GM12864 (cell line): Measurements from ENCODE around the gene CALD1.

Source experiments
- DNase-seq: peaks from one replicate; pipeline ENCODE4 v3.0.0-alpha.2; 2011; ENCODE audit warnings: low read depth
- H3K4me3 ChIP-seq: 2 replicates; pipeline ENCODE4 v1.5.1; 2011; ENCODE audit warnings: mild to moderate bottlenecking, low read depth, low read length, control low read depth
- TF ChIP-seq, protein P1 (sequence below): IDR thresholded peaks from 2 replicates; pipeline ENCODE4 v1.5.1; 2011; ENCODE audit warnings: low read depth, mild to moderate bottlenecking, moderate library complexity, low read length, control low read depth, inconsistent platforms; ENCODE audit errors: missing control alignments

The CALD1 gene

DNA sequence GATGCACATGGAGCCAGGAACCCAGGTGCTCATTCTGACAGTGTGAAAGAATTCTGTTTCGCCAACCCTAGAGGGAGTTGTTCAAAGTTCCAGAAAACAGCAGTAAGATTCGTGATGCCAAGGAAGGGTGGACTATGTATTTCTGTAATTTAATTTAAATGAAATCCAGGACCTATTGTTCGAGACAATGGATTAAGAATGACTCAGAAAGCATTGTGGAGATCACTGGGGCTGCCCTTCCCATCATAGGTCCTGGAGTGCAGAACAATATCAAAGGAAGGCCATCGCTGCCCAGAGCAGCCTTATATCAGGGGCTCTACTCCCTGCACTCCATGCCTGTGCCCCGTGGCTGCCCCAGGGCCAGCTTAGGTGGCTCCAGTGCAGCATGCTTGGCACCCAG lies 32.1 kb upstream of the CALD1 start:
- TF ChIP-seq, protein P1, sequence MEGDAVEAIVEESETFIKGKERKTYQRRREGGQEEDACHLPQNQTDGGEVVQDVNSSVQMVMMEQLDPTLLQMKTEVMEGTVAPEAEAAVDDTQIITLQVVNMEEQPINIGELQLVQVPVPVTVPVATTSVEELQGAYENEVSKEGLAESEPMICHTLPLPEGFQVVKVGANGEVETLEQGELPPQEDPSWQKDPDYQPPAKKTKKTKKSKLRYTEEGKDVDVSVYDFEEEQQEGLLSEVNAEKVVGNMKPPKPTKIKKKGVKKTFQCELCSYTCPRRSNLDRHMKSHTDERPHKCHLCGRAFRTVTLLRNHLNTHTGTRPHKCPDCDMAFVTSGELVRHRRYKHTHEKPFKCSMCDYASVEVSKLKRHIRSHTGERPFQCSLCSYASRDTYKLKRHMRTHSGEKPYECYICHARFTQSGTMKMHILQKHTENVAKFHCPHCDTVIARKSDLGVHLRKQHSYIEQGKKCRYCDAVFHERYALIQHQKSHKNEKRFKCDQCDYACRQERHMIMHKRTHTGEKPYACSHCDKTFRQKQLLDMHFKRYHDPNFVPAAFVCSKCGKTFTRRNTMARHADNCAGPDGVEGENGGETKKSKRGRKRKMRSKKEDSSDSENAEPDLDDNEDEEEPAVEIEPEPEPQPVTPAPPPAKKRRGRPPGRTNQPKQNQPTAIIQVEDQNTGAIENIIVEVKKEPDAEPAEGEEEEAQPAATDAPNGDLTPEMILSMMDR, result no peak
- H3K4me3 ChIP-seq, result no peak overlapping the region
- DNase-seq, result no peak

DNA sequence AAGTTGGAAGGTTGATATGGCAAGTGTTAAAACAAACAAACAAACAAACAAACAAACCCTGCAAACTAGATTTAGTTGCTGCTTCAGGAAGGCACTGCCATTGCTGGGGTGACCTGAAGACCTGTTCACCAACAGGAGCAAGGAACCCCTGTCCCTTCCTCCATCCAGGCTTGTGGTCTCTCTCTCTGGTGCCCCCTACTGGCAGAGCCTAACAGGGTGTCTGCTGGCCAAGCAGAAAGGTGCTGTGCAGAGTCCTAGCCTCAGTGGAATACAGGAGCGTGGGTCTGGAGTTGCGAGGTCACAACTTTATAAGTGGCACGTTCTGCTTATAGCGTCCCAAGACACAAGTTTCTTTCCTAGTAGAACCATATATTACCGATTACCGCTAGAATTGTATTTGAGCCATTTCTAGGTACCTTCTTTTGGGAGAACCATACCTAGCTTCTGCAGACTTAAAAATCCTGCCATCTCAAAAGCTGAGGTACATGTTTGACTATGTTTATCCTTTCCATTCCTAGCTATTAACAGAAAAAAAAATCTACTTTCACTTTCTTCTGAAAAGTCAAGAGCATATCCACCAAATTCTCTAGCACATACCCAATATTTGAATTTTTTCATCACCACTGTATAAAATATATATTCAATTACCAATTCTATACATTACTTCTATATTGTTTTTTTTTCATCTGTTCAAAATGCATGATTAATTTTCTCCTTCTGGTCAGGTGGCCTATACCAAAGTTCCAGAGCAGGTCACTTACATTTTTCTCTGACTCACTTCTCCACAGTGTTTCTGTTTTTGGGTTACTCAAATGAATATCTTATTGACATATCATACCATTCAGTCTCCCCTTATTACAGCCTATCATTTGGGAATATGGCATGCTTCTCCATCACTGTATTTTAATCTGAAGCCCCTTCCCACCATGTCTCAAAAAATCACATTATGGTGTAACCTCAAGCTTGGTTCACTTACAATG lies 29.1 kb upstream of the CALD1 start:
- H3K4me3 ChIP-seq, result no peak overlapping the region
- no peak for DNase-seq
- TF ChIP-seq, protein P1, result peak; percentile 98

DNA sequence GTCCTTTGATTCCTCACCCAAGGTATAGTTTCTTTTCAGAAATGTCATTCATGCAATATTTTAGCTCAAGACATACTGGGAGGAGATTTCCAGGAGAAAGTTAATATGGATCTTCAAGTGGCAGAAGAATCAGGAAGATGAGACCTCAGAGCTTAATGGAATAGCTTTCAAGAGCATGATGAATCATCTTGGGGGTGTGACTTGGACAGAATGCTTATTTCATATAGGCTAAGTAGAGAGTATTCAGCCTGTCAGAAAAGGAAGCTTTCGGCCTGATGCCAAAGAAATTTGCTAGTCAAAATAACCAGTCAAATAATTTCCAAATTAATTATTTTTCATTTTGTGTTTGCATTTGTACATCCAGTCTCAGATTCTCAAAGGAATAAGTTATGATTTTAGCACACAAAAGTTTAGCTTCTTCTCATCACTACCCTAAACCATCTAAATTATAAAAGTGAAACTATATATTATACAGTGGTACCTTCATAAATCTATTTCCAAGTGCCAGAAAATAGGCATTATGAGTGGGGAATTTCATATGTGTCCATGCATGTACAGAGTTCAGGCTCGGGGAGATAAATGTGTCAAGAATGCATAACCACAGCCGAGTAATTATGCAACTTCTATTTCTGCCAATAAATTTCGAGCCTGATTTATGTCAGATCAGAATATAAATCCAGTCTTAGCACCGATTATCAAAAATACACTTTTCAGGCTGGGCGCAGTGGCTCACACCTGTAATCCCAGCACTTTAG lies 27.3 kb upstream of the CALD1 start:
- no peak overlapping the region for H3K4me3 ChIP-seq
- TF ChIP-seq, protein P1, result no peak
- DNase-seq, result no peak

DNA sequence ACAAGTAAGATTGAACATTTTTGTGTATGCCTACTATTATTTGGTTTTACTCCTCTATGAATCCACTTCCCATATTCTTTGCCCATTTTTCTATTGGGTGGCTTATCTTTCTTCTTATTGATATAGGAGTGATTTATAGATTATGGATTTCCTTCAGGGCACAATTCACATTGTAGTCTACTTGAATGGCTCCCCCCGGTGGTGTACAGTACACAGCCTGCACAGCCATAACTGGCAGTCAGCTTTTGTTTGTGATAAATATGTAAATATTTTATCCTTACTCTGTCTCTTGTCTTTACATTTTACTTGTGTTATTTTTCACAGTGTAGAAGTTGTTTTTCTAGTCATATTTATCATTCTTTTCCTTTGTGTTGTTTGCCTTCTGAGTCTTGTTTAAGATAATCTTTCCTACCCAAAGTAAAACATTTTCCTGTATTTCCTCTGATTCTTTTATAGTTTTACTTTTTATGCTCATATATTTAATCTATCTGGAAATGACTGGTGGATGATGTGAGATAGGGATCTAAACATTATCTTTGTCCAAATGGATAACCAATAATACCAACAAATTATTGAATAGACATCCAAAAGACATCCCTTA lies 23.9 kb upstream of the CALD1 start:
- no peak for DNase-seq
- TF ChIP-seq, protein P1, result peak; percentile 39
- no peak overlapping the region for H3K4me3 ChIP-seq

DNA sequence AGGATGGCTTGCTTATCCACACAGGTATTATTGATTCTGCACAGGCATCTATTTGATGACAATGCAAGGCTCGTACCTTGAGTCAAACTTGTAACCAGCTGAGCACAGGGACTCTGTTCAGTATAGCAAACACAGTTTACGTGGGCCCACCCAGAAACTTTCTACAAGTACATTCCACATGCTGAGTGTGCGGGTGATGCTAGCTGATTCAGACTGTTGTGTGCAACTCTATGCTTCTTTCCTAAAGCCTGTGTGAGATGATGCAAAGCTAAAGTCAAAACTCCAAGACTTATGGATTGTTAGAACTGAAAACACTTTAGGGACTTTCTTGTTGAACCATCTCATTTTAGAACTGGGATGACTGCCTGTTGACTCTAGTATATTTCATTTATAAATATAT lies 21.5 kb upstream of the CALD1 start:
- H3K4me3 ChIP-seq, result no peak overlapping the region
- no peak for DNase-seq
- TF ChIP-seq, protein P1, result no peak

DNA sequence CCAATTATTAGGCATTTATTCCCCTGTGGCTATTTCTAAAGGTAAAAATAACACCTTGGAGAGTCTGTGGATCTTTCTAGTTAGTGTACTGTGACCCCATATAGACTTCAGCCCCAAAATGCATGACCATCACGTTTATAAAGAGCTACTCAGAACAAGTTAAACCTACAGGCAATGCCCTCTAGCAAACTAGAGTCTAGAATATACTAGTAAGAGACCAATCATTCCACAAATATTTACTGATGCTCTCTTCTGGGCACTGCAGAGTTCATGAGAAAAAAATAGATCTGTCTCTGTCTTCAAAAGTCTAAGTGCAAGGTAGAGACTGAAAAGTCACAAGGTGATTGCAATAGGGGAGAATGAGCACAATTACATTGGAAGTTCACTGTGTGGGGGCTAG lies 20.5 kb upstream of the CALD1 start:
- TF ChIP-seq, protein P1, result no peak
- DNase-seq, result no peak
- no peak overlapping the region for H3K4me3 ChIP-seq
